ENCODE measurements around the gene RORB.

GRCh38 chr9:74598874-74599273 lies 101.7 kb downstream of the RORB start:
- TF ChIP-seq CTCF (IDR thresholded peaks at IDR 0.05; ENCODE audit: insufficient read depth, low read depth, low read length) (no peak), EZH2 (IDR thresholded peaks at IDR 0.05; ENCODE audit: insufficient read depth, low read length) (no peak)

Data from astrocyte (in vitro differentiated cells and primary cell).